Epithelial cell of esophagus (primary cell): ENCODE data around the gene CPNE4.

Experiments used
- DNase-seq: peaks from one replicate; pipeline ENCODE4 v3.0.0; 2010; ENCODE audit warnings: low read depth
- H3K4me3 ChIP-seq: 2 replicates; pipeline ENCODE4 v1.5.1; 2011; ENCODE audit warnings: mild to moderate bottlenecking, low read length, control low read depth
- TF ChIP-seq, protein P1 (sequence below): IDR thresholded peaks from 2 replicates; pipeline ENCODE4 v1.5.1; 2011; ENCODE audit warnings: low read depth, mild to moderate bottlenecking, low read length, control low read depth, inconsistent platforms; ENCODE audit not compliant: insufficient read depth; ENCODE audit errors: missing control alignments

The CPNE4 gene

DNA sequence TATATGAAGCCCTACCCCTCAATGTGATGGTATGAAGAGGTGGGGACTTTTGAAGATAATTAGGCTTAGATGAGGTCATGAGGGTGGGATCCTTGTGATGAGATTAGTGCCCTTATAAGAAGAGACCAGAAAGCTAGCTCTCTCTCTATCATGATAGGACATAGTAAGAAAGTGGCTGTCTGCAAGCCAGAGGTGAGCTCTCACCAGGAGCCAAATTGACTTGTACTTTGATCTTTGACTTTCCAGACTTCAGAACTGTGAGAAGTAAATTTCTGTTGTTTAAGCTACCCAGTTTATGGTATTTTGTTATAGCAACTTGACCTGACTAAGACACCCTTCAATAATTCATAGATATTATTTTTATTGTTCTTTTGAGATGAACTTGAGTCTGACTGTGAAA is 502.2 kb downstream of the CPNE4 start:
- no peak overlapping the region for H3K4me3 ChIP-seq
- TF ChIP-seq, protein P1, sequence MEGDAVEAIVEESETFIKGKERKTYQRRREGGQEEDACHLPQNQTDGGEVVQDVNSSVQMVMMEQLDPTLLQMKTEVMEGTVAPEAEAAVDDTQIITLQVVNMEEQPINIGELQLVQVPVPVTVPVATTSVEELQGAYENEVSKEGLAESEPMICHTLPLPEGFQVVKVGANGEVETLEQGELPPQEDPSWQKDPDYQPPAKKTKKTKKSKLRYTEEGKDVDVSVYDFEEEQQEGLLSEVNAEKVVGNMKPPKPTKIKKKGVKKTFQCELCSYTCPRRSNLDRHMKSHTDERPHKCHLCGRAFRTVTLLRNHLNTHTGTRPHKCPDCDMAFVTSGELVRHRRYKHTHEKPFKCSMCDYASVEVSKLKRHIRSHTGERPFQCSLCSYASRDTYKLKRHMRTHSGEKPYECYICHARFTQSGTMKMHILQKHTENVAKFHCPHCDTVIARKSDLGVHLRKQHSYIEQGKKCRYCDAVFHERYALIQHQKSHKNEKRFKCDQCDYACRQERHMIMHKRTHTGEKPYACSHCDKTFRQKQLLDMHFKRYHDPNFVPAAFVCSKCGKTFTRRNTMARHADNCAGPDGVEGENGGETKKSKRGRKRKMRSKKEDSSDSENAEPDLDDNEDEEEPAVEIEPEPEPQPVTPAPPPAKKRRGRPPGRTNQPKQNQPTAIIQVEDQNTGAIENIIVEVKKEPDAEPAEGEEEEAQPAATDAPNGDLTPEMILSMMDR, result no peak
- no peak for DNase-seq

DNA sequence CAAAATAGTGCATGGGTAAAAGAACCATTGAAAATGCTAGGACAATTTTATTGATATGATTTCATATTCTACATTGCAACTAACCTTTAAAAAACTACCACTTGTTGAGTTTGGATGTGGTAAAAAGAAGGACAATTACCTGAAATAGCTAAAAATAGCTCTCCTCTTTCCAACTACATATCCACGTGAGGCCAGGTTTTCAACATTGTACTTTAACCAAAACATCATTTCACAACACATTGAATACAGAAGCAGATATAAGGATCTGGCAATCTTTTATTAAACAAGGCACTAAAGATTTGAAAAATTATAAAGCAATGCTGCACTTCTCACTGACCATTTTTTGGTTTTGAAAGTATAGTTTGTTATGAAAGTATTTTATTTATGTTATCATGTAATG is 504.0 kb downstream of the CPNE4 start:
- no peak for DNase-seq
- TF ChIP-seq, protein P1, result no peak

DNA sequence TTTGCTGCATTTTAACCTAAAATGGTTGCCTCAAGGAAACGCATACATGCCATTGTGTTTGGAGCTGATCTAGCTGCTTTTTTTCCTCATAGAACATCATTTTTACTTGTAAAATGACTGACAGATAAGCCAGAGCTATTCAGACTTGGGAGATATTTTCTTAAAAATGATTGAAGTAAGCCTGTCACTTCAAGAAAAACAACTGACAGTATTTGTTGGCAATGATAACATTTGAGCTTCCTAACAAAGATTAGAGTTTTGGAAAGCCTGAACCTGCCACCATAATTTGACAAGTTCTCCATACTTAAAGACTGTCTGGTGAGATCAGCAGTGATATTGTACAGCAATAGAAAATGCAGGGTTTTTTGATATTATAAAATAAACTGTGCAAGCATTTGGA is 504.4 kb downstream of the CPNE4 start:
- TF ChIP-seq, protein P1, result no peak
- no peak for DNase-seq

More for the DNA sequence above, 504.0 kb downstream of the CPNE4 start:
- H3K4me3 ChIP-seq, result no peak overlapping the region

DNA sequence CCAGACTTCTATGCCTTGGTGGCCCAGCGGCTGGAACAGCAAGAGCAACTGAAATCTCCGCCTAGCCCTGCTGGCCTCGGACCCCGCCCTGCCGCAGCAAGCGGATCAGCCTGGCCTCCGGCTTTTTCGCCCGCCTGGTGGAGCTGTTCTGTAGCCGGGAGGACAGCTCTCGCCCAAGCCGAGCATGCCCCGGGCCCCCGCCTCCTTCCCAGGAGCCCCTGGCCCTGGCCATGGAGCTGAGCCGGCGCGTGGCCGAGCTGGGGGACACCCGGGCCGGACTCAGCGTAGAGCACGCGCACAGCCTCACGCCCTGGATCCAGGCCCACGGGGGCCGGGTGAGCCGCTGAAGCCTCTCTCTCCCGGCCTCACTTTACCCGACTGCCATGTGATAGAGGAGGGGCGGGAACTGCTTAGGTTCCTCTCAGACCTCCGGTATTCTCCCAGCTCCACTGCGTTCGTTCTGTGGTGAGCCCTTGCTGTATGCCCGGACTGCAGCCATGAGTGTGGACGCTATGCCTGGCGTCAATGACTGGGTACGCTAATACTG is 507.9 kb downstream of the CPNE4 start:
- peak; percentile 45 for DNase-seq
- H3K4me3 ChIP-seq, result peak overlapping the region; percentile 34
- TF ChIP-seq, protein P1, result peak; percentile 33

More for the DNA sequence above, 504.4 kb downstream of the CPNE4 start:
- no peak overlapping the region for H3K4me3 ChIP-seq

GRCh38 chr3:131518680-131519079 is 516.1 kb downstream of the CPNE4 start:
- no peak overlapping the region for H3K4me3 ChIP-seq
- TF ChIP-seq, protein P1, result no peak
- DNase-seq, result no peak

- H3K4me3 ChIP-seq, result no peak overlapping the region
- no peak for DNase-seq
- TF ChIP-seq, protein P1, result no peak
Observed at GRCh38 chr3:131505421-131505820, 529.4 kb downstream of the CPNE4 start.

- peak overlapping the region; percentile 87 for H3K4me3 ChIP-seq
- TF ChIP-seq, protein P1, result no peak
- DNase-seq, result no peak
Observed at GRCh38 chr3:131503320-131503635, 531.5 kb downstream of the CPNE4 start.
